Right lung (tissue), 5 donors: ENCODE results near the gene ROGDI. TPM values are rescaled to one million over a fixed set of nuclear protein-coding genes. Genes with fewer than 3 reads are reported as not detected.
"Not testable (repeated sequence)": the region's sequence is repeated elsewhere in the genome, so short reads cannot be mapped to it uniquely, and the experiment has no call there.

Experiments
- DNase-seq, 2 donors: peaks; one replicate each; pipeline ENCODE4 v3.0.0-alpha.2; 2013
- polyA plus RNA-seq, 5 donors: library from polyadenylated mRNA; unstranded; fragments of 120-200 nt; gene quantifications; one replicate each; pipeline versions ENCODE4 v1.2.1 to v1.2.3, GENCODE V29; 2013; ENCODE audit warnings: inconsistent platforms in 1 of 5, low replicate concordance in 1 of 5; ENCODE audit not compliant: insufficient read length in 5 of 5, insufficient read depth in 1 of 5

Gene ROGDI
- polyA plus RNA-seq, 5 donors: 25.1 to 55.7 (median 39.4) TPM

GRCh38 chr16:4795181-4795827, 7.1 kb downstream of the ROGDI start, which contains the start of gene SMIM22:
TSS of gene SMIM22 (plus strand) at chr16:4795369. CDS start at chr16:4795735, 366 bp downstream.
- DNase-seq: no peak

- no peak for DNase-seq
These were observed 9.4 kb downstream of the ROGDI start for GRCh38 chr16:4792951-4793513.

GRCh38 chr16:4790871-4791270, 11.6 kb downstream of the ROGDI start:
- DNase-seq: no peak

- DNase-seq: no peak
These were observed 12.2 kb downstream of the ROGDI start for GRCh38 chr16:4790261-4790660.

GRCh38 chr16:4788910-4789309, 13.5 kb downstream of the ROGDI start:
- DNase-seq: no peak

- DNase-seq: no peak
These were observed 13.9 kb downstream of the ROGDI start for GRCh38 chr16:4788489-4788889.

- no peak for DNase-seq
These were observed 14.6 kb downstream of the ROGDI start, which contains the start of gene SEPTIN12 for GRCh38 chr16:4787627-4788482. TSS of gene SEPTIN12 (minus strand) at chr16:4788345. CDS start at chr16:4787645, 700 bp downstream.

GRCh38 chr16:4787068-4787467, 15.4 kb downstream of the ROGDI start:
- DNase-seq: no peak

- no peak for DNase-seq
These were observed 16.5 kb downstream of the ROGDI start for GRCh38 chr16:4785758-4786433.

- not testable (repeated sequence) for DNase-seq
These were observed 17.9 kb downstream of the ROGDI start for GRCh38 chr16:4784444-4784987.

GRCh38 chr16:4783951-4784336, 18.5 kb downstream of the ROGDI start:
- DNase-seq: no peak

- DNase-seq: no peak
These were observed 19.0 kb downstream of the ROGDI start for GRCh38 chr16:4783251-4783950.

- DNase-seq: no peak
These were observed 22.2 kb downstream of the ROGDI start for GRCh38 chr16:4780235-4780634.

- DNase-seq: no peak
These were observed 24.4 kb downstream of the ROGDI start for GRCh38 chr16:4778050-4778392.

GRCh38 chr16:4777339-4778049, 24.9 kb downstream of the ROGDI start:
- no peak for DNase-seq

- DNase-seq: no peak
These were observed 26.2 kb downstream of the ROGDI start for GRCh38 chr16:4776141-4776705.

GRCh38 chr16:4775005-4775404, 27.4 kb downstream of the ROGDI start:
- DNase-seq: no peak

GRCh38 chr16:4772351-4772750, 30.1 kb downstream of the ROGDI start:
- DNase-seq: no peak

- no peak for DNase-seq
These were observed 30.8 kb downstream of the ROGDI start for GRCh38 chr16:4771646-4772045.

GRCh38 chr16:4769306-4769638, 33.2 kb downstream of the ROGDI start:
- no peak for DNase-seq
